ENCODE results near the gene FZD2.
A peak's percentile ranks its signal among the peaks of the same experiment; 100 is the strongest.
"Not testable (repeated sequence)": the region's sequence is repeated elsewhere in the genome, so short reads cannot be mapped to it uniquely, and the experiment has no call there.

The FZD2 gene

GRCh38 chr17:44556832-44557606, at the start of gene FZD2:
Gene FZD2 (plus strand): TSS chr17:44557484. CDS start chr17:44557689, 205 bp downstream.
- peak; percentile 35 to 47 for DNase-seq (ENCODE audit: low read depth in 2 of 2)

DNA sequence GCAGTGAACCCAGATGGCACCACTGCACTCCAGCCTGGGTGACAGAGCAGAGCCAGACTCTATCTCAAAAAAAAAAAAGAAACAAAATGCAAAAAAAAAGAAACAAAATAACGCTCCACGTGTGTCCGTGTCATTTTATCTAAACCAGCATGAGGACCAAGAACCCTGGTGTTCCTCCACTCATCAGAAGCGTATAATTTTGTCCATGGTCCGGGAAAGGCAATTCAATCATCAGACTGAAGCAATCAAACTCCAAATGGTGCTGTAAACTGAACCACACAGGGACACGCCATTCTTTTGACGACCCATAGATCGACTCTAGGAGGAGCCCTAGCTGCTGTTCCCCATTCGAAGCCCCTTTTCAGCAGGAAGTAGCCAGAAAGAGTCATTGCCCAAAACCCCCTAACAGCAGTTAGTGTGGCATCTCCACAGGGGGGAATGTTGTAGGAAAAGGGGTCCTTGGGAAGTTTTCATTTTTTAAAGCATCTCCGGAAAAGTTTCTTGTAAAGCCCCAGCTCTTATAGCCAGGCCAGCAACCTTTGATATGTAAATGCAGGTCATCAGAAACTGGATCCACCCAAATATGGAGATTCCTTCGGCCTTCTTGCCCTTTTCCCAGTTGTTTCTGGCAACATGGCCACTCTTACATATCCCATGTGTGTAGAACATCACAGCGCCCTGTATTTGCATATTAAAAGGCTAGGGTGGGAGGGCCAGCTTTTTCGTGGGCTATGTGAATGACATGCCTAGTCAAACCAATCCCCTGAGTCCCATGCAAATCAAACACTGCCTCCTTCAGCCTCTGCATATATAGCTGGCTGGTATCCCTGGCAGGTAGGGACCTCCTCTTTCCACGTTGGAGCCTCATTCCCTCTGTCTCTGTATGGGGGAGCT, 45.8 kb upstream of the FZD2 start:
- DNase-seq (ENCODE audit: low read depth in 2 of 2): not testable (repeated sequence)

DNA sequence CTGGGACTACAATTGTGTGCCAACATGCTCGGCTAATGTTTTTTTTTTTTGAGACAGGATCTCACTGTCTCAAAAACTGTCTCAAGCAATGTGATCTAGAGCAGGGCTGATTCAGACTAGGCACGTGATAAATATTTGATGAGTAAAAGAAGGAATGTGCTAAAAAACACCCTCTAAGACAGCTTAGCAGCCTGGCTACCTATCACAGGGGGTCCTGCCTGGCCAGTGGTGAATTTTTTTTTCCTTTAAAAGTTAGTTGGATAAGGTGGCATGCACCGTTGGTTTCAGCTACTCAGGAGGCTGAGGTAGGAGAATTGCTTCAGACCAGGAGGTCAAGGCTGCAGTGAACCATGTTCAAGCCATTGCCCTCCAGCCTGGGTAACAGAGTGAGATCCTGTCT, 39.3 kb upstream of the FZD2 start:
- DNase-seq (ENCODE audit: low read depth in 2 of 2): no peak

DNA sequence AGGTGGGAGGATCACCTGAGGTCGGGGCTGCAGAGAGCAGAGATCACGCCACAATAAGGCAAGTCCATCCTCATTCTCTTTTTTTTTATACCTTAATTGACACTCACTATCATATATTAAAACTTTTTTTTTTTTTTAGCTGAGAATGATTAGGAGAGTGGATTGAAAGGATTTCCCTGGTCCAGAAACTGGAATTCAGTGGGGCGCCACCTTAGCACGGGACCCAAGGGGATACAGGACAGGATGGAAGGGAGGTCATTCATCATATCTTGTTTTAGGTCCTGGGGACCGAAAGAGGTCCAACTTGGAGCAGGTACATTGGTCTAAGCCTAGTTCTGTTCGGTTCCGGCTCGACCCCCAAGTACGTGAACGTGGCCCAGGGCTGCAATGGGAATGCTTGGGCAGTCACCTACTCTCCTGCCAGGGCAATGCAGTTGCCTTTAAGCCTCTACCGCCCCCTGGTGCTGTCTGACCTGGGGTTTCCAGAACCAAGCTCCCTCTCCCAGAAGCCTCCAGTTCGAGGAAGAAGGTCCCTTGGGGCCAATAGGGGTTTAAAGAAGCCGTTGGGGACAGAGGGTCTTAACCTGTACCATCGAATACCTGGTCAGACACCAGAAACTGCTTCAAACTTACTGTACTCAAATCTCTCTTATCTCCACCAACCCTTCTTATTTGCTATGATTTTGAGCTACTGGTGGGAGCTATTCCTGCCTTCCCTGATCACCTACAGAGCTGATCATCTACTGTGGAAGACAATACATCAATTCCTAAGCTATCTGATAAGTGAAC, 34.2 kb upstream of the FZD2 start:
- DNase-seq (ENCODE audit: low read depth in 2 of 2): peak; percentile 19 to 26

DNA sequence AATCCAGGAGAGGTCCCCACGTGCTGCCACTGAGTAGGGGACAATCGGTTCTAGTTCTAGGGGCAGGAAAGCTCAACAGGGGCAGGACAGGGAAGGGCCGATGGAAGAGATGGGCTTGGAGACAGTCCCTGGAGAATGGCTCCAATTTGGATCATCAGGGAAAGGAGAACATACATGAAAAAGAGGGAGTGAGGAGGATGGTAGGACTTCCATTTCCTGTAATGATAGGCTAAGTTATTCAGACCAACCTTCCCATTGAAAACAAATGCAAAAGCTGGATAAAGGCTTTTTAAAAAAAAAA, 33.7 kb upstream of the FZD2 start:
- no peak for DNase-seq (ENCODE audit: low read depth in 2 of 2)

- no peak for DNase-seq (ENCODE audit: low read depth in 2 of 2)
Measured at GRCh38 chr17:44527102-44527501, 30.2 kb upstream of the FZD2 start.

DNA sequence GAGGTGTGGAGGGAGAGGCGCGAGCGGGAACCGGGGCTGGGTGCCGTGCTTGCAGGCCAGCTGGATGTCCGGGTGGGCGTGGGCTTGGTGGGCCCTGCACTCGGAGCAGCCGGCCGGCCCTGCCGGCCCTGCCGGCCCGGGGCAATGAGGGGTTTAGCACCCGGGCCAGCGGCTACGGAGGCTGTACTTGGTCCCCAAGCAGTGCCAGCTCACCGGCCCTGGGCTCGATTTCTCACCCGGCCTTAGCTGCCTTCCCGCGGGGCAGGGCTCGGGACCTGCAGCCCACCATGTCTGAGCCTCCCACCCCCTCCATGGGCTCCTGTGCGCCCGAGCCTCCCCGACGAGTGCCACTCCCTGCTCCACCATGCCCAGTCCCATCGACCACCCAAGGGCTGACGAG, 29.3 kb upstream of the FZD2 start:
- no peak for DNase-seq (ENCODE audit: low read depth in 2 of 2)

- DNase-seq (ENCODE audit: low read depth in 2 of 2): no peak
Measured at GRCh38 chr17:44529864-44530263, 27.4 kb upstream of the FZD2 start.

DNA sequence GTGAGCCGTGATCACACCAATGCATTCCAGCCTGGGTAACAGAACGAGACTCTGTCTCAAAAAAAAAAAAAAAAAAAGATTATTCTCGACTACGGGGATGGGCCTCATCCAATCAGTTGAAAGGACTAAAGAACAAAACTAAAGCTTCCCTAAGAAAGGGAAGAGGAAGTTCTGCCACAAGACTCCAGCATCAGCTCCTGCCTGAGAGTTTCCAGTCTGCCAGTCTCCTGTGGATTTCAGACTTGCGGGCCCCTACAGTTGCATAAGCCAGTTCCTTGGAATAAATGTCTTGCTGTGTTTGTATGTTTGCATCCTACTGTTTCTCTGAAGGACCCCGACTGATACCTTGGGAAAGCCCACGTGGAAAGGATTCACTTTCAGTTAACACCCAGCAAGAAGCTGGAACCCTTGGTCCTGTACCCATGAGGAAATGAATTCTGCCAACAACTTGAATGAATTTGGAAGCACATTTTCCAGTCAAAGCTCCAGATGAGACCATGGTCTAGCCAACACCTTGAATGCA, 26.3 kb upstream of the FZD2 start:
- DNase-seq (ENCODE audit: low read depth in 2 of 2): no peak

DNA sequence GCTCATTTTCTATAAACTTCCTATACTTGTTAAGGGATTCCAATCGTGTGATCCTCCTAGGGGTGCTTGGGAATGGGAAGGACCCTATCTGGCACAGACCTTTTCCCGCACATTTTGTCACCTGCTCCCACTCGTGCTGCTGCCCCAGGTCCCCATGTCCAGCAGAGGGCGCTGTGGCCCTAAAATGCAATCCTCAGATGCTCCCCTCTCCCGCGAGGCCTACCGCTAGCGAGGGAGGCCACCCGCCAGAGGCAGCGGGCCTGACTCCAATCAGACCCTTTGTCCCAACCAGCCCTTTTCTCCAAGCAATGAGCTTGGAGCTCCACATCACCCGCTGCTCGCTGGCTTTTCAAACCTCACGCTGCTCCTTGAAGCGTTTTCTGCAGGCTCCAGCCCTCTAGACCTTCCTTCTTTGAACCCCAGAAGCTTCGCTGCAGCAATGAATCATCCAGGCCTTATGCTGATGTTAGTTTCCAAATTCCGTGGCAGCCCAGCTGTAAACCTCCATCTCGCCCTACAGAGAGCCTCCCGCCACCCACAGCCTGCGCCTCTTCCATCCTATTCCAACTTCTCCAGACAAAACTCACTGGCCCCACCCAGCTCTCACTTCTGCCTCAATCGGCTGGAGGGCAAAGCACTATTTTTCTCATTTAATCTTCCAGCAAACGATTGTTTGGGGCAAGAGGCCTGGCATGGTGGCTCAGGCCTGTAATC, 23.6 kb upstream of the FZD2 start:
- peak; percentile 66 to 69 for DNase-seq (ENCODE audit: low read depth in 2 of 2)

- DNase-seq (ENCODE audit: low read depth in 2 of 2): no peak
Measured at GRCh38 chr17:44536090-44536953, 21.0 kb upstream of the FZD2 start.

DNA sequence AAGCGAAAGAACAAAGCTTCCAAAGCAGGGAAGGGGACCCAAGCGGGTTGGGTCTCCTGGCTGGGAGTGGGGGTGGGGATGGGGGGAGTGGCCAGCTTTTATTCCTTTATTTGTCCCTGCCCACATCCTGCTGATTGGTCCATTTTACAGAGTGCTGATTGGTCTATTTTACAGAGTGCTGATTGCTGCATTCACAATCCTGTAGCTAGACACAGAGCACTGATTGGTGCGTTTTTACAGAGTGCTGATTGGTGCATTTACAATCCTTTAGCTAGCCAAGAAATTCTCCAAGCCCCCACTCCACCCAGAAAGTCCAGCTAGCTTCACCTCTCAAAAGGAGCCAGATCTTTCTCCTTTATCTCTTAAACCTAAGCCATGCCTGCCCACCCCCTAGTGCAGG, 19.4 kb upstream of the FZD2 start:
- not testable (repeated sequence) for DNase-seq (ENCODE audit: low read depth in 2 of 2)

GRCh38 chr17:44539673-44540072, 17.6 kb upstream of the FZD2 start:
- no peak for DNase-seq (ENCODE audit: low read depth in 2 of 2)

DNA sequence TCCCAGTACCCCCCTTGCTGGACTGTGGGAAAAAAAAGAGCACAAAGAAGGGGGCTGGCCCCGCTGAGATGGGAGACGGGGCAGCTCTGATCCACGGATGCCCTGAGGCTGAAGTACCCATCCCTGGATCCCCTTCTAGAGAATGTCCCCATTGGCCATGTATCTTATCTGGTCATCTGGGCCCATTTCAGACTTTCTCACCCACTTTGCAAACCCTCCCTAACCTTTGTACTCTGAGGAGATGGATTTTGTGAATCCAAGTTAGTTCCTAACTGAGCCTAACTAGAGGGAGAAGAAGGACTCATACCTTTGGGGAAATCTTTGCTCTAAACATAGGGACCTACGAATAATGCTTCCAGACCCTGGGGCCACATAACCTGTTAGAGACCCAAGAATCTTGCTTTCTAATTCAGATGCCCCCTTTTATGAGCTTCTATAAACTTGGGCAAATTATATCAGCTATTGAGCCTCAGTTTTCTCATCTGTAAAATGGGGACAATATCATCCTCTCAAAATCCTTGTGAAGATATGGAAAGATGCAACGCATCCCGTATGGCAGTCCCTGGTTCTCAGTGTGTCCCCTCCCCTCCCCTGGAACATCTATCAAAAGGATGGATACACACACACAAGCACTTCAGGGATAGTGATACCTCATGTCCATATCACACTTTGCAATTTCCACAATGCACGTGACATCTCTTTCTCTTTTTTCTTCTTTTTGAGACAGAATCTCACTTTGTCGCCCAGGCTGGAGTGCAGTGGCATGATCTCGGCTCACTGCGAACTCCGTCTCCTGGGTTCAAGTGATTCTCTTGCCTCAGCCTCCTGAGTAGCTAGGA, 16.8 kb upstream of the FZD2 start:
- DNase-seq (ENCODE audit: low read depth in 2 of 2): no peak

DNA sequence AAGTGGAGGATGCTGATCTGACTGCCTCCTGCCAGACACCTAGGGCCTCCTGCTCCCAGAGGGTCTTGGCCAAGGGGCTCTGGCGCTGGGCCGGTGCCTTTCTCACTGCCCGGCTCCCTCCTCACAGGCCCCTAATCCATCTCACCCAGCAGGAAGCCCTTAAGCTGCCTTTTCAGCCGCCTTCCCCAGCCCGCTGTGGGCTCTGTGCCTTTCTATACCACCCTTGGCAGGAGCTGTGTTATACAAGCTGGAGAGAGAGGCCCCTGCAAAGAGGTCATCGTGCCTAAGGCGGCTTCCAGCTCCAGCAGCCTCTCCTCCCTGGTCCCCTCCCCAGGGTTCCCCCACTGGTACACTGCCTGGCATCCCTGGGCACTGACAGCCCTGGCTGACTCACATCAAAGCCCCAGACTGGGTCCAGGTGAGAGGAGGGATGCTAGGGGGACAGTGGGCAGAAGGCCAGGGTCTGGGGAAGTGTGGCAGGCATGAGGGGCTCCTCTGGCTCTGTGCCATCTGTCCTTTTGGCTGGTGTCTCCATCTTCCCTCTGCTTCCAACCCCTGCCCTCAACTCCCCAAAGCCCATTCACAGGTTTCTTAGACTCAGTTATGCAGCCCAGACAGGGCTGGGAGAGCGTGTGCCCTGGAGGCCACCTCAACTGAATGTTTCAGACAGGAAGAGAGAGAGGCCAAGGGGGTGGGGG, 15.3 kb upstream of the FZD2 start:
- DNase-seq (ENCODE audit: low read depth in 2 of 2): no peak

DNA sequence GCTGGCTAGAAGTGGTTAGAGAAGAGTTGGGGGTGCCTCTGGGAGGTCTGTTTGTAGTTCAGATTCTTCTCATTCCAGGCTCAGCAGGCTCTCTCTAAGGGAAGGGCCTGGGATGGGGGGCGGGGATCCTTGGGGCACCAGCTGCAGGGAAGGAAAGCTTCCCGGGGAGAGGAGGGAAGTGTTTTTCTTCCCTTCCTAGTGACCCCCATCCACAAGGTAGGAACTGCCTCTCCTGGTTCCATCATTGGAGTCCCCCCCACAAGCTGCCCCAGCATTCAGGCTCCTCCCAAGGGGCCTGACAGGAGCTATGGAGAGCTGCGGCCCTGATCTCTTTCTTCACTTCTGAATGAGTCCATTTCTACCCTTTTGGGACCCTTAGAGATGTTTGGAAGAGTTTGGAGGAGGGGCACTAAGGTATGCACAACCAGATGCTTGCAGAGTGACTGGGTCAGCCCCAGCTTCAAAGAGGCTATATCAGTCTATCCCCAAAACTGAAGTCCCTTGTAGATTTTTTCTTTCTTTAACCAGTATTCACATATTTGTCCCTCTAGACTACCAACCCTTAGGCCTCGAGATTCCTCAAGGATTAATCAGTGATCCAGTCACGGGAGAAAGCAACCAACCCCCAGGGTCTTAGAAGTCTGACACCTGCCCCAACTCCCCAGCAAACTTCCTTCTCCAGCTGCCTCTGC, 13.9 kb upstream of the FZD2 start:
- no peak for DNase-seq (ENCODE audit: low read depth in 2 of 2)

GRCh38 chr17:44543905-44544523, 13.3 kb upstream of the FZD2 start:
- no peak for DNase-seq (ENCODE audit: low read depth in 2 of 2)
